Posterior cingulate gyrus (tissue), 11 donors: ENCODE measurements around the gene PLD1.
"Not testable (repeated sequence)": the region's sequence is repeated elsewhere in the genome, so short reads cannot be mapped to it uniquely, and the experiment has no call there.

ENCODE experiments used
- DNase-seq, 10 donors: peaks; one replicate each; pipeline versions ENCODE4 v3.0.0 to v3.0.0-alpha.2; 2020 to 2021; ENCODE audit warnings: mixed read lengths in 3 of 10
- intact Hi-C: fragments of 100-400 bp; cut with DNase I; formaldehyde crosslinking; loops from one replicate; pipeline ENCODE4 v1.15.1; 2023

The PLD1 gene

DNA sequence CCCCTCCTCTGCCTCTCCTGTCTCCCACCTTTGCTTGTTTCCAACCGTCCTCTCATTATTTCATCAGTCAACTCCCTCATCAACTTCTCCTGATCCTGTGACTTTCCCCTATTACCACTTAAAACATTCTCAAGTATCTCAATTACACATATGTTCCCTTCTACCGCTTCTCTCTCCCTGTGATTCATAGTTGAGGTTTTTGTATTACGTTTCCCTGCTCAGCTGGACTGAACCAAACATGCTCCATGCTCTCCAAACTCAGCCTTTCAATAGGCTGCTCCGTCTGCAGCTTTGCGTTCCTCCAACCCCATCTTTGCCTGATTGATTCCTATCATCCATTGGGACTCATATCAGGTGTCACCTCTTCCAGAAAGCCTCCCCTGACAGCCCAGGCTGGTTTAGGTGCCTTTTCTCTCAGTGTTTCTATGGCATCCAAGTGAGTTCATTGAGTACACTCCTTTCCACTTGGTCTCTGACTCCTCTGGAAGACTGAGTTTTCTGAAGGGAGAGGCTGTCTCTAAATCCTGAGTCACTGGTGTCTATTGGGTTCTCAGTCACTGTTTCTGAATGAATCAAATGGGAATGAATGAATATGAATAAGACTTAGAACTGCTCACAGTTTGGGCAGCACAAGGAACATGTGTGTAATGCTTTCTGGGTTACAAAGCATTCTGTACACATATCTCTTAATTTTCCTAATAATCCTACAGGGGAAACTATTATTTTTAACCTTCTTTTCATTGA is 56.4 kb downstream of the PLD1 start:
- DNase-seq: no peak
- intact Hi-C loops: no loop called here

- intact Hi-C loops: no loop called here
- peak in 1 of 10 donors; percentile 71 for DNase-seq
Observed at GRCh38 chr3:171753025-171753472, 57.2 kb downstream of the PLD1 start.

- intact Hi-C loops: no loop called here
- DNase-seq: no peak
Observed at GRCh38 chr3:171752329-171752728, 58.0 kb downstream of the PLD1 start.

GRCh38 chr3:171749124-171749523 is 61.2 kb downstream of the PLD1 start:
- intact Hi-C loops: no loop called here
- no peak for DNase-seq

DNA sequence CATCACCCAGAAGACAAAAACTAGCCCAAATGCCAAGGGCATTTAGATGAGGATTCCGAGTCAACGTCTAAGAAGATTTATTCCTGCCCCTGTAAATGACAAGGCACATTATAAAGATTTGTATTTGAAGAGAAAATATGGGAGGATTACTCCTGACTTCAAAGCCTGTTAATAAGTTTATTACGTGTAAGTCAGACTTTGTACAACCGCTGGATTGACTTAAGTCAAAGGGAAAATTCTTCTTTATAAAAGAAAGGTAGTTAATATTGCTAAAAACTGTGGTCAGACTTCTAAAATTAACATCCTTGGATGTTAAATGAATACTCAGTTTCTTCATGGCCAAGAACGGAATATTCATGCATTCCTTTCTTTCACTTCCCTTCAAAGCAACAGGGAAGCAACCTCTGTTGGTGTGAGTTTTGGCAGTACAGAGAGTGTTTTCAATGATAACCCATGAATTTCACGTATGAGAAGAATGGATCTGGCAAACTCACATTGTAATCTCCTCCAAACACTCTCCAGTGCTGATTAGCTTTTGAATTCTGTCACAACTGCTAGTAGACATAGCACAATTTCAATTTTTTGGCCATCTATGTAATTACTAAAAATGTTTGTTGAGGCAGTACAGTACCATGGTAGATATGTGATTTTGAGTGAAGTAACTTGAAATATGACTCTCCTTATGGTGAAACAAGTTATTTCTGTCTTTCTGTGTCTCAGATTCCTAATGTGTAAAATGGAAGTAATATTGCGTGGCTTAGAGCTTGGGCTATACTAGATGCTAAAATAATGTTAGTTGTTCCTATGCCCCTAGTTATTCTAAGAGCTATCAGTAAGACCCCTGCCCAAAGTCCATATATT is 62.0 kb downstream of the PLD1 start:
- DNase-seq: no peak
- intact Hi-C loops: no loop called here

GRCh38 chr3:171747223-171747920 is 62.9 kb downstream of the PLD1 start:
- intact Hi-C loops: no loop called here
- DNase-seq: no peak

DNA sequence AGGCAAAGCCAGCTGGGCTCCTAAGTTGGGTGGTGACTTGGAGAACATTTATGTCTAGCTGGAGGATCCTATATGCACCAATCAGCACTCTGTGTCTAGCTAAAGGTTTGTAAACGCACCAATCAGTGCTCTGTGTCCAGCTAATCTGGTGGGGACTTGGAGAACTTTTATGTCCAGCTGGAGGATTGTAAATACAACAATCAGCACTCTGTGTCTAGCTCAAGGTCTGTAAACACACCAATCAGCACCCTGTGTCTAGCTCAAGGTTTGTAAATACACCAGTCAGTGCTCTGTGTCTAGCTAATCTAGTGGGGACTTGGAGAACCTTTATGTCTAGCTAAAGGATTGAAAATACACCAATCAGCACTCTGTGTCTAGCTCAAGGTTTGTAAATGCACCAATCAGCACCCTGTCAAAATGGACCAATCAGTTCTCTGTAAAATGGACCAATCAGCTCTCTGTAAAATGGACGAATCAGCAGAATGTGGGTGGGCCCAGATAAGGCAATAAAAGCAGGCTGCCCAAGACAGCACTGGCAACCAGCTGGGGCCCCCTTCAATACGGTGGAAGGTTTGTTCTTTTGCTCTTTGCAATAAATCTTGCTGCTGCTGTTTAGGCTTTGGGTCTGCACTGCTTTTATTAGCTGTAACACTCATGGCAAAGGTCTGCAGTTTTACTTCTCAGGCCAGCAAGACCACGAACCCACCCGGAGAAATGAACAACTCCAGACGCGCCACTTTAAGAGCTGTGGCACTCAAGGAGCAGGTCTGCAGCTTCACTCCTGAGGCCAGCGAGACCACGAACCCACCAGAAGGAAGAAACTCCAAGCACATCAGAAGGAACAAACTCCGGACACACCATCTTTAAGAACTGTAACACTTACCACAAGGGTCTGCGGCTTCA is 63.7 kb downstream of the PLD1 start:
- DNase-seq, intact Hi-C loops: not testable (repeated sequence)

GRCh38 chr3:171745577-171746319 is 64.5 kb downstream of the PLD1 start:
- peak in 2 of 10 donors; percentile 69 to 85 for DNase-seq
- intact Hi-C loops: no loop called here

DNA sequence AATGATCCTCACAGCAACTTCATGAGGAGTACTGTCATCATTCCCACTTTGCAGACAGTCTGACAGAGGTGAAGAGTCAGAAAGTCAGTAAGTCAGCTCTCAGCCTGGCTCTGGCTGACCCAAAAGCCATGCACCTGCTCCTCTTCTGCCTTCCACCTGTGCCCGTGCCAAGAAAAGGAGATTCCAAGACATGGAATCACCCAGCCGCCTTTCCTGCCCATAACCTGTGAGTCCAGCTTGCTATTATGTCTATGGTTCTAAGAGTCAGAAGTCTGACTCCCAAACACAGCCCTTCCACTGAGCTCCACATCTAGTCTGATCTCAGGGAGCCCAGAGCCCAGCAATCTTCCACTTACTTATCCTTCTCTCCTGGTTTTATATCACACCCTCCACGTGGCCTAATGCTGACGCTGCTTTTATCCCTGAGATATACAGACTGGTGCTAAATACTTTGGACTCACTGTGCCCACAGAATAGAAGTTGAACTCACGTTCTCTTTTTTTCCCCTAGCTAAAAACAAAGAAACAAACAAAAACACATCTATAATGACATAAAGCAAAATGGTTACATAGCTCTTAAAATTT is 66.0 kb downstream of the PLD1 start:
- intact Hi-C loops: no loop called here
- DNase-seq: no peak

- intact Hi-C loops: no loop called here
- DNase-seq: no peak
Observed at GRCh38 chr3:171743327-171744157, 66.7 kb downstream of the PLD1 start.

- DNase-seq: no peak
- intact Hi-C loops: no loop called here
Observed at GRCh38 chr3:171741377-171741776, 68.9 kb downstream of the PLD1 start.

DNA sequence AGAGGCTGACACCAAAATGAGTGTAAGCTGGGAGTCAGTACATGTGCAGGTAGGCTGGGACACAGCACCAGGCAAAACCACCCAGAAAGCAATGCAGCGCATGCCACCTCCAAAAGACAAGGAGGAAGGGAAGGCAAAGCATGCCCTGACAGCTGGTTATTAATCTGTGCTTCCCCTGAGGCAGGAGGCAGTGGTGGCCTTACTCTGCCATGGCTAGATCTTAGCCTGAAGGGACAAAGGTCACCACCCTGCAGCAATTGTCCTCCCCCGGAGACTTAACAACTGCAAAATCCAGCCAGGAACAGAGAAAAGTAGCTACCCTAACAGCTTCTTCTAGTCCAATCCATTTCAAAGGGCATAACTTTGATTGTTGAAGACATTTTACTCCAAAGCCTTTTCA is 73.7 kb downstream of the PLD1 start:
- DNase-seq: no peak
- intact Hi-C loops: no loop called here

DNA sequence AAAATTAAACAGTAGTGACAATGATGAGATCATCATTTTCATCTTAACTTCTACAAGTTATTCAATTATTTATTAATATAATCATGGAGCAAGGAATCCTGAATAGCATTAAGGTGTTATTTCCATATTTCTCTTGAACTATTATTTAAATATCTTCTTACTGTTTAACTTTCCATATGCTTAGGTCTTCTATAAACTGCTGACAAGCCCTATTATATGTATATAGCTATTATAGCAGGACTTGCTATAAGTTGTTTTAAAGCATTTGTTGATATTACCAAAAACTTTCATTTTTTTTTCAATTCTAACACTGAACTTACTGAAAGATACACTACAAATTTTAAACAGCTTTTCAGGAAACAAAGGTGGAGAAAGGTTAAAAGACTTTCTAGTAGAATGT is 76.7 kb downstream of the PLD1 start:
- DNase-seq: no peak
- intact Hi-C loops: no loop called here

DNA sequence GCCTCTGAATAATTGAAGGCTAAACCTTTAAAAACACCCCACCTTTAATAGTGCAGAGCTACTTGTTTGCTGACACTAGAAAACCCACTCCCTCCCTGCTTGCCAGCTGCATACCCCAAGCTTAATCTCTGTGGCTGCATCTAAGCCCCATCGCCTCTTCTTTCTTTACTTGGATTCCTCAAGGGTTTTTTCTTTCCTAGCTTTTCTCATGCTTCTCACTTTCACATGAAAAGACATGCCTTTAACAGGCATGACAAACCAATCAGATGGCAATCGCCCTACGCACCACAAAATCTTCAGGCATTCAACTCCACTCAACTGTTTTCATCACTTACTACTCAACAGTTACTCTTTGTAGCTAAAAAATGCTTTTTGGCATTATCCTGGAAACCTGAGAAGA is 77.5 kb downstream of the PLD1 start:
- intact Hi-C loops: no loop called here
- DNase-seq: no peak

DNA sequence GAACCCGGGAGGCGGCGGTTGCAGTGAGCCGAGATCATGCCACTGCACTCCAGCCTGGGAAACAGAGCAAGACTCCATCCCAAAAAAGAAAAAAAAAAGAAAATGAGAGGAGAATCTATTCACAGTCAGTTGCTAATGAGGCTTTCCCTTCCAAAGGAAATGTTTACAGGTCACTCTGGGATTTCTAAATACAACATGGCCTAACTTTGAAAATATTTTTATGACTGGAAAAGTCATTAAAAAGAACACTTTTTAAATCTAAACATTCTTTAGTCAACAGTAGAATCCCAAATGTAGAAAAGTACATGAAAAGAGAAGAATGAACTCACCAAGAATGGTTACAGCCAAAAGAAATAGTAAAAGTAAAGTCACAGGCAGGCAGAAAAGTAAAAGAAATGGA is 78.6 kb downstream of the PLD1 start:
- intact Hi-C loops: no loop called here

GRCh38 chr3:171729452-171730334 is 80.6 kb downstream of the PLD1 start:
- intact Hi-C loops: no loop called here
- DNase-seq: no peak

More for the DNA sequence above, 78.6 kb downstream of the PLD1 start:
- DNase-seq: no peak

DNA sequence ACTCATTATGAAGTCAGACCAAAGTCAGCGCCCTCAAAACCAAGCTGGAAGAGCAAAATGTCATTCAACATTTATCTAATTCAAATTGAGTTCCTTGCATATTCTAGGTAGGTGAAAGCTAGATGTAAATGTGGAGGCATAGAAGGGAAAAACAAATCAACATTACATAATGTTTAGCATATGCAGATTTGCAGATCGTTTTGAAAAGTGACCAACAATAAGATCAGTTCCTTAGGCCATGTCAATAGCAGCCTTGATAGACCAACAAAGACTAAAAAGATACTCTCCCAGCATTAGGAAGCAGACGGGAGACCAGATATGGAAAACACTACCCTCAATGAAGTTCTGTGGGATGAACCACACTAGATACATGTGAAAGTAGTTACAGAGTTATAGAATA is 83.0 kb downstream of the PLD1 start:
- no peak for DNase-seq
- intact Hi-C loops: no loop called here
